ENCODE measurements around the gene ASL. TPM values are rescaled to one million over a fixed set of nuclear protein-coding genes. Genes with fewer than 3 reads are reported as not detected.
"Not testable (repeated sequence)": the region's sequence is repeated elsewhere in the genome, so short reads cannot be mapped to it uniquely, and the experiment has no call there.

ASL gene
- total and polyA plus RNA-seq, 4 donors, result 10.4 to 33.2 (median 25.3) TPM

DNA sequence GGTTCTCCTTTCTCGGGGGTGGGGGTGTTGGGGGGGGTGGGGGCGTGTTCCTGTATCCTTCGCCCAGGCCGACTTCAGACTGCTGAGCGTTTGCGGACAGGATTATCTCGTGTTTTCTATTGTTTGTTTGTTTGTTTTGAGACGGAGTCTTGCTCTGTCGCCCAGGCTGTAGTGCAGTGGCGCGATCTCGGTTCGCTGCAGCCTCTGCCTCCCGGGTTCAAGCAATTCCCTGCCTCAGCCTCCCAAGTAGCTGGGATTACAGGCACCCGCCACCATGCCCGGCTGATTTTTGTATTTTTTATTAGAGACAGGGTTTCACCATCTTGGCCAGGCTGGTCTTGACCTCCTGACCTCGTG lies 31.1 kb upstream of the ASL start:
- H3K27me3 ChIP-seq (ENCODE audit: control insufficient read depth, insufficient read depth, low read length); H3K9me3 ChIP-seq (ENCODE audit: control insufficient read depth, insufficient read depth, low read length); H3K27ac ChIP-seq (ENCODE audit: low read depth, low read length); H3K4me3 ChIP-seq (ENCODE audit: low read depth, low read length); H3K36me3 ChIP-seq (ENCODE audit: control insufficient read depth, insufficient read depth, low read length); DNase-seq (ENCODE audit: low read depth in 4 of 6, low spot score in 6 of 6): not testable (repeated sequence)
- WGBS (ENCODE audit: insufficient coverage), result 26% methylated on average over 16 of the region's 17 CpGs
- H3K4me1 ChIP-seq (ENCODE audit: control insufficient read depth, insufficient read depth, low read length), result peaks cover 12% of the 10 kb centered on the region

DNA sequence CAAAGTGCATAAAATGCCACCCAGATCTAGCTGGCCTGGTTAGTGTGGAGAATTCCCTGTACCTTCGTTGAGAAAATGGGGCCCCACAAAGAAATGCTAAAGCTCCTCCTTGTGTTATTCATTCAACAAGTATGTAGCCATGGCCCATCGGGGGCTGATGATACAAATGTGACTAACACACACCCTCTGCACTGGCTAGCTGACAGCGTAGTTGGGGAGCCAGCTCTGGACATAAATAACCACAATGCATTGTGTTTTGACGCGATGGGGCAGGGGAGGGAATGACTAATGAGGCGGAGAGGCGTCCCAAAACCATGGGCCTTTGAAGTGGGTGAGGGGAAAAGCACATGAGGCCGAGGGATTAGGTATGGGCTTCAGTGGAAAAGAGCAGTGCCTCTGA lies 28.2 kb upstream of the ASL start:
- no peaks in the 10 kb centered on the region for H3K9me3 ChIP-seq (ENCODE audit: control insufficient read depth, insufficient read depth, low read length)
- no peaks in the 10 kb centered on the region for H3K27me3 ChIP-seq (ENCODE audit: control insufficient read depth, insufficient read depth, low read length)
- no peak overlapping the region for H3K27ac ChIP-seq (ENCODE audit: low read depth, low read length)
- WGBS (ENCODE audit: insufficient coverage), result 31% methylated on average over 6 of the region's 8 CpGs
- peaks cover 12% of the 10 kb centered on the region for H3K4me1 ChIP-seq (ENCODE audit: control insufficient read depth, insufficient read depth, low read length)
- peak in 1 of 6 donors; percentile 3 for DNase-seq (ENCODE audit: low read depth in 4 of 6, low spot score in 6 of 6)
- no peaks in the 10 kb centered on the region for H3K36me3 ChIP-seq (ENCODE audit: control insufficient read depth, insufficient read depth, low read length)
- no peak overlapping the region for H3K4me3 ChIP-seq (ENCODE audit: low read depth, low read length)

DNA sequence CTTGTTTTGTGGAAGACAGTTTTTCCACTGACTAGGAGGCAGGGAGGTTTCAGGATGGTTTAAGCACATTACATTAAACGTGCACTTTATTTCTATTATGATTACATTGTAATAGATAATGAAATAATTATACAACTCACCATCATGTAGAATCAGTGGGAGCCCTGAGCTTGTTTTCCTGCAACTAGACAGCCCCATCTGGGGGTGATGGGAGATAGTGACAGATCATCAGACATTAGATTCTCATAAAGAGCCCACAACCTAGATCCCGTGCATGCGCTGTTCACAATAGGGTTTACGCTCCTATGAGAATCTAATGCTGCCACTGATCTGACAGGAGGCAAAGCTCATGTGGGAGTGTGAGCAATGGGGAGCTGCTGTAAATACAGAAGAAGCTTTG lies 25.7 kb upstream of the ASL start:
- H3K27me3 ChIP-seq (ENCODE audit: control insufficient read depth, insufficient read depth, low read length); H3K4me3 ChIP-seq (ENCODE audit: low read depth, low read length); H3K9me3 ChIP-seq (ENCODE audit: control insufficient read depth, insufficient read depth, low read length); DNase-seq (ENCODE audit: low read depth in 4 of 6, low spot score in 6 of 6); H3K36me3 ChIP-seq (ENCODE audit: control insufficient read depth, insufficient read depth, low read length); H3K27ac ChIP-seq (ENCODE audit: low read depth, low read length); H3K4me1 ChIP-seq (ENCODE audit: control insufficient read depth, insufficient read depth, low read length): not testable (repeated sequence)
- WGBS (ENCODE audit: insufficient coverage), result no CpG with 5 or more reads among the region's 4 CpGs

- H3K4me1 ChIP-seq (ENCODE audit: control insufficient read depth, insufficient read depth, low read length), result no peaks in the 10 kb centered on the region
- no peaks in the 10 kb centered on the region for H3K9me3 ChIP-seq (ENCODE audit: control insufficient read depth, insufficient read depth, low read length)
- 87% methylated on average over 5 of the region's 7 CpGs for WGBS (ENCODE audit: insufficient coverage)
- no peaks in the 10 kb centered on the region for H3K36me3 ChIP-seq (ENCODE audit: control insufficient read depth, insufficient read depth, low read length)
- no peak for DNase-seq (ENCODE audit: low read depth in 4 of 6, low spot score in 6 of 6)
- no peaks in the 10 kb centered on the region for H3K27me3 ChIP-seq (ENCODE audit: control insufficient read depth, insufficient read depth, low read length)
- H3K27ac ChIP-seq (ENCODE audit: low read depth, low read length), result no peak overlapping the region
- H3K4me3 ChIP-seq (ENCODE audit: low read depth, low read length), result no peak overlapping the region
These were observed 25.2 kb upstream of the ASL start for GRCh38 chr7:66050337-66050957.

DNA sequence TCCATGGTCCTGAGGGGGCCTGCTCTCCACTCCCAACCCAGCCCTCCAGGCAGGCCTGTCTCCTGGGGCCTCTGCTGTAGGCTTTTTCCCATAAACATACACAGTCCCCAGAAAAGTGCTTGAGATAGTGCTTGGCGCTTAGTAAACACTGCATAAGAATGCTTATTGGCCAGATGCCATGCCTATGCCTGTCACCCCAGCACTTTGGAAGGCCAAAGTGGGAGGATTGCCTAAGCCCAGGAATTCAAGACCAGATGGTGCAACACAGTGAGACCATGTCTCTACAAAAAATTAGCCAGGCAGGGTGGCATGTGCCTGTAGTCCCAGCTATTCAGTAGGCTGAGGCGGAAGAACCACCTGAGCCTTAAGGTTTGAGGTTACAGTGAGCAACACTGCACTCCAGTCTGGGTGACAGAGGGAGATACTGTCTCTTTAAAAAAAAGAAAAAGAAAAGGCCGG lies 24.6 kb upstream of the ASL start:
- Histone ChIP-seq H3K27me3 (ENCODE audit: control insufficient read depth, insufficient read depth, low read length) (no peaks in the 10 kb centered on the region), H3K9me3 (ENCODE audit: control insufficient read depth, insufficient read depth, low read length) (no peaks in the 10 kb centered on the region), H3K4me1 (ENCODE audit: control insufficient read depth, insufficient read depth, low read length) (no peaks in the 10 kb centered on the region), H3K4me3 (ENCODE audit: low read depth, low read length) (no peak overlapping the region), H3K27ac (ENCODE audit: low read depth, low read length) (no peak overlapping the region), H3K36me3 (ENCODE audit: control insufficient read depth, insufficient read depth, low read length) (no peaks in the 10 kb centered on the region)
- DNase-seq (ENCODE audit: low read depth in 4 of 6, low spot score in 6 of 6), result peak in 2 of 6 donors; percentile 25 to 67
- WGBS (ENCODE audit: insufficient coverage), result 60% methylated on average over 2 of the region's 3 CpGs

GRCh38 chr7:66052447-66052846 lies 23.2 kb upstream of the ASL start:
- no peak for DNase-seq (ENCODE audit: low read depth in 4 of 6, low spot score in 6 of 6)
- 86% methylated on average over 2 of the region's 6 CpGs for WGBS (ENCODE audit: insufficient coverage)
- Histone ChIP-seq H3K9me3 (ENCODE audit: control insufficient read depth, insufficient read depth, low read length) (no peaks in the 10 kb centered on the region), H3K4me1 (ENCODE audit: control insufficient read depth, insufficient read depth, low read length) (no peaks in the 10 kb centered on the region), H3K27ac (ENCODE audit: low read depth, low read length) (no peak overlapping the region), H3K27me3 (ENCODE audit: control insufficient read depth, insufficient read depth, low read length) (no peaks in the 10 kb centered on the region), H3K36me3 (ENCODE audit: control insufficient read depth, insufficient read depth, low read length) (no peaks in the 10 kb centered on the region), H3K4me3 (ENCODE audit: low read depth, low read length) (no peak overlapping the region)

GRCh38 chr7:66054063-66054462 lies 21.6 kb upstream of the ASL start:
- Histone ChIP-seq H3K9me3 (ENCODE audit: control insufficient read depth, insufficient read depth, low read length) (no peaks in the 10 kb centered on the region), H3K4me1 (ENCODE audit: control insufficient read depth, insufficient read depth, low read length) (no peaks in the 10 kb centered on the region), H3K4me3 (ENCODE audit: low read depth, low read length) (no peak overlapping the region), H3K27me3 (ENCODE audit: control insufficient read depth, insufficient read depth, low read length) (no peaks in the 10 kb centered on the region), H3K36me3 (ENCODE audit: control insufficient read depth, insufficient read depth, low read length) (no peaks in the 10 kb centered on the region), H3K27ac (ENCODE audit: low read depth, low read length) (no peak overlapping the region)
- 81% methylated on average over 5 of the region's 6 CpGs for WGBS (ENCODE audit: insufficient coverage)
- no peak for DNase-seq (ENCODE audit: low read depth in 4 of 6, low spot score in 6 of 6)

- WGBS (ENCODE audit: insufficient coverage), result 100% methylated on average over 4 of the region's 9 CpGs
- H3K9me3 ChIP-seq (ENCODE audit: control insufficient read depth, insufficient read depth, low read length), result no peaks in the 10 kb centered on the region
- H3K4me3 ChIP-seq (ENCODE audit: low read depth, low read length), result no peak overlapping the region
- no peak overlapping the region for H3K27ac ChIP-seq (ENCODE audit: low read depth, low read length)
- H3K36me3 ChIP-seq (ENCODE audit: control insufficient read depth, insufficient read depth, low read length), result no peaks in the 10 kb centered on the region
- DNase-seq (ENCODE audit: low read depth in 4 of 6, low spot score in 6 of 6), result no peak
- H3K4me1 ChIP-seq (ENCODE audit: control insufficient read depth, insufficient read depth, low read length), result no peaks in the 10 kb centered on the region
- H3K27me3 ChIP-seq (ENCODE audit: control insufficient read depth, insufficient read depth, low read length), result no peaks in the 10 kb centered on the region
These were observed 20.2 kb upstream of the ASL start for GRCh38 chr7:66055321-66055956.

GRCh38 chr7:66060796-66061195 lies 14.8 kb upstream of the ASL start:
- no CpG with 5 or more reads among the region's 1 CpG for WGBS (ENCODE audit: insufficient coverage)
- Histone ChIP-seq H3K27ac (ENCODE audit: low read depth, low read length) (no peak overlapping the region), H3K4me3 (ENCODE audit: low read depth, low read length) (no peak overlapping the region), H3K36me3 (ENCODE audit: control insufficient read depth, insufficient read depth, low read length) (no peaks in the 10 kb centered on the region), H3K9me3 (ENCODE audit: control insufficient read depth, insufficient read depth, low read length) (no peaks in the 10 kb centered on the region), H3K27me3 (ENCODE audit: control insufficient read depth, insufficient read depth, low read length) (no peaks in the 10 kb centered on the region), H3K4me1 (ENCODE audit: control insufficient read depth, insufficient read depth, low read length) (no peaks in the 10 kb centered on the region)
- no peak for DNase-seq (ENCODE audit: low read depth in 4 of 6, low spot score in 6 of 6)

DNA sequence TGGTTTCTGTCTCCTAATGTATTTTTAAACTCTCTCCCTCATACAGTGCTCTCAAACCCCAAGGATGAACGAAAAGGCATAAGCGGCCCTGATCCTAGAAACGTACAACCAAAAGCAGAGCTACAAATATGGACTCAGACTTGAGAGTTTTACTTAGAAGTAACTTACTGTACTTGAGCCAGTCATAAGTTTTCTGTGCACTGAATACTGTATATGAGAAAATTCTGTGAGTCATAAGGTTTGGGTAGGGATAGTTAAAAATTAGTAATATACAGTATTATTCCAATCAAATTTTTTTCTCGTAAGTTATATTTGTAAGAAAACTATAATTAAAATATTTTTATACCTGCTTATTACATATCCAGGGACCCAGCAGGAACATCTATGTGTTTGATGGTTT lies 5.9 kb upstream of the ASL start:
- H3K4me1 ChIP-seq (ENCODE audit: control insufficient read depth, insufficient read depth, low read length), result no peaks in the 10 kb centered on the region
- no peak overlapping the region for H3K27ac ChIP-seq (ENCODE audit: low read depth, low read length)
- no peak overlapping the region for H3K4me3 ChIP-seq (ENCODE audit: low read depth, low read length)
- DNase-seq (ENCODE audit: low read depth in 4 of 6, low spot score in 6 of 6), result no peak
- WGBS (ENCODE audit: insufficient coverage), result no CpG with 5 or more reads among the region's 4 CpGs
- no peaks in the 10 kb centered on the region for H3K9me3 ChIP-seq (ENCODE audit: control insufficient read depth, insufficient read depth, low read length)
- no peaks in the 10 kb centered on the region for H3K27me3 ChIP-seq (ENCODE audit: control insufficient read depth, insufficient read depth, low read length)
- H3K36me3 ChIP-seq (ENCODE audit: control insufficient read depth, insufficient read depth, low read length), result no peaks in the 10 kb centered on the region

Measured in spinal cord (tissue), 10 donors.